ENCODE results near the gene KATNAL1.

The KATNAL1 gene

GRCh38 chr13:30332456-30333143 lies 25.2 kb upstream of the KATNAL1 start:
- DNase-seq (ENCODE audit: low read depth, low spot score), result no peak

- no peak for DNase-seq (ENCODE audit: low read depth, low spot score)
Measured at GRCh38 chr13:30331331-30331771, 24.0 kb upstream of the KATNAL1 start.

- no peak for DNase-seq (ENCODE audit: low read depth, low spot score)
Measured at GRCh38 chr13:30329009-30329585, 21.7 kb upstream of the KATNAL1 start.

- DNase-seq (ENCODE audit: low read depth, low spot score), result no peak
Measured at GRCh38 chr13:30325668-30326067, 18.3 kb upstream of the KATNAL1 start.

GRCh38 chr13:30323524-30323923 lies 16.2 kb upstream of the KATNAL1 start:
- no peak for DNase-seq (ENCODE audit: low read depth, low spot score)

GRCh38 chr13:30322428-30322827 lies 15.1 kb upstream of the KATNAL1 start:
- DNase-seq (ENCODE audit: low read depth, low spot score), result no peak

- no peak for DNase-seq (ENCODE audit: low read depth, low spot score)
Measured at GRCh38 chr13:30321256-30321655, 13.9 kb upstream of the KATNAL1 start.

GRCh38 chr13:30319655-30320054 lies 12.3 kb upstream of the KATNAL1 start:
- DNase-seq (ENCODE audit: low read depth, low spot score), result no peak

GRCh38 chr13:30319130-30319529 lies 11.8 kb upstream of the KATNAL1 start:
- DNase-seq (ENCODE audit: low read depth, low spot score), result no peak

GRCh38 chr13:30318026-30318425 lies 10.7 kb upstream of the KATNAL1 start:
- DNase-seq (ENCODE audit: low read depth, low spot score), result no peak

GRCh38 chr13:30314562-30314961 lies 7.2 kb upstream of the KATNAL1 start:
- DNase-seq (ENCODE audit: low read depth, low spot score), result no peak

- no peak for DNase-seq (ENCODE audit: low read depth, low spot score)
Measured at GRCh38 chr13:30314069-30314468, 6.7 kb upstream of the KATNAL1 start.

GRCh38 chr13:30313311-30313710 lies 6.0 kb upstream of the KATNAL1 start:
- no peak for DNase-seq (ENCODE audit: low read depth, low spot score)

GRCh38 chr13:30312904-30313303 lies 5.6 kb upstream of the KATNAL1 start:
- no peak for DNase-seq (ENCODE audit: low read depth, low spot score)

- no peak for DNase-seq (ENCODE audit: low read depth, low spot score)
Measured at GRCh38 chr13:30308548-30308947, 1.2 kb upstream of the KATNAL1 start.

GRCh38 chr13:30307971-30308290 lies 580 bp upstream of the KATNAL1 start:
- no peak for DNase-seq (ENCODE audit: low read depth, low spot score)

GRCh38 chr13:30306762-30307193 lies 573 bp downstream of the KATNAL1 start:
- DNase-seq (ENCODE audit: low read depth, low spot score), result peak; percentile 73

- no peak for DNase-seq (ENCODE audit: low read depth, low spot score)
Measured at GRCh38 chr13:30305456-30305970, 1.8 kb downstream of the KATNAL1 start.

- DNase-seq (ENCODE audit: low read depth, low spot score), result no peak
Measured at GRCh38 chr13:30303269-30303668, 4.1 kb downstream of the KATNAL1 start.

GRCh38 chr13:30301827-30302226 lies 5.5 kb downstream of the KATNAL1 start:
- no peak for DNase-seq (ENCODE audit: low read depth, low spot score)

- no peak for DNase-seq (ENCODE audit: low read depth, low spot score)
Measured at GRCh38 chr13:30300596-30300995, 6.8 kb downstream of the KATNAL1 start.

GRCh38 chr13:30299786-30300185 lies 7.6 kb downstream of the KATNAL1 start:
- DNase-seq (ENCODE audit: low read depth, low spot score), result no peak

GRCh38 chr13:30295116-30295515 lies 12.2 kb downstream of the KATNAL1 start:
- no peak for DNase-seq (ENCODE audit: low read depth, low spot score)
